Measurements from ENCODE around the gene OSBPL7. TPM values are rescaled to one million over a fixed set of nuclear protein-coding genes. Genes with fewer than 3 reads are reported as not detected.

OSBPL7 gene
- total RNA-seq, 1 donor from 2014 or later = 5.1 TPM

GRCh38 chr17:47847341-47848197 is 26.0 kb upstream of the OSBPL7 start:
- Histone ChIP-seq H4K20me1 (ENCODE audit: low read depth) (peaks cover 29% of the 10 kb centered on the region), H3K27me3 (peaks cover 86% of the 10 kb centered on the region), H3K4me2 (peak overlapping the region; percentile 81), H3K27ac (no peak overlapping the region), H3K36me3 (no peaks in the 10 kb centered on the region), H3F3A (ENCODE audit: low read depth) (peaks cover 15% of the 10 kb centered on the region), H3K9me3 (ENCODE audit: low read depth) (no peaks in the 10 kb centered on the region), H2AFZ (replicated peaks) (peak overlapping the region; percentile 83), H3K79me2 (ENCODE audit: low read depth) (no peaks in the 10 kb centered on the region), H3K4me1 (peaks cover 23% of the 10 kb centered on the region), H3K9ac (no peak overlapping the region), H3K4me3 (peak overlapping the region; percentile 44)
- no peak overlapping the region for H3K27ac Mint-ChIP-seq
- H3K4me1 Mint-ChIP-seq = peaks cover 23% of the 10 kb centered on the region
- H3K4me3 Mint-ChIP-seq = no peak overlapping the region
- DNase-seq (ENCODE audit: low spot score) = peak; percentile 80
- peaks cover 71% of the 10 kb centered on the region for H3K27me3 Mint-ChIP-seq (ENCODE audit: insufficient read depth, low read depth)
- TF ChIP-seq EZH2phosphoT487 (IDR thresholded peaks at IDR 0.05) (peak; percentile 91), EZH2 (IDR thresholded peaks at IDR 0.05) (no peak)
- TF ChIP-seq, protein P1, sequence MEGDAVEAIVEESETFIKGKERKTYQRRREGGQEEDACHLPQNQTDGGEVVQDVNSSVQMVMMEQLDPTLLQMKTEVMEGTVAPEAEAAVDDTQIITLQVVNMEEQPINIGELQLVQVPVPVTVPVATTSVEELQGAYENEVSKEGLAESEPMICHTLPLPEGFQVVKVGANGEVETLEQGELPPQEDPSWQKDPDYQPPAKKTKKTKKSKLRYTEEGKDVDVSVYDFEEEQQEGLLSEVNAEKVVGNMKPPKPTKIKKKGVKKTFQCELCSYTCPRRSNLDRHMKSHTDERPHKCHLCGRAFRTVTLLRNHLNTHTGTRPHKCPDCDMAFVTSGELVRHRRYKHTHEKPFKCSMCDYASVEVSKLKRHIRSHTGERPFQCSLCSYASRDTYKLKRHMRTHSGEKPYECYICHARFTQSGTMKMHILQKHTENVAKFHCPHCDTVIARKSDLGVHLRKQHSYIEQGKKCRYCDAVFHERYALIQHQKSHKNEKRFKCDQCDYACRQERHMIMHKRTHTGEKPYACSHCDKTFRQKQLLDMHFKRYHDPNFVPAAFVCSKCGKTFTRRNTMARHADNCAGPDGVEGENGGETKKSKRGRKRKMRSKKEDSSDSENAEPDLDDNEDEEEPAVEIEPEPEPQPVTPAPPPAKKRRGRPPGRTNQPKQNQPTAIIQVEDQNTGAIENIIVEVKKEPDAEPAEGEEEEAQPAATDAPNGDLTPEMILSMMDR (IDR thresholded peaks at IDR 0.05) = peak; percentile 60
- H3K9me3 Mint-ChIP-seq = peaks cover 2% of the 10 kb centered on the region
- H3K36me3 Mint-ChIP-seq = peaks cover 2% of the 10 kb centered on the region

- Mint-ChIP-seq H3K27ac (no peak overlapping the region), H3K4me1 (peaks cover 22% of the 10 kb centered on the region)
Observed at GRCh38 chr17:47846716-47847340, 25.2 kb upstream of the OSBPL7 start.

DNA sequence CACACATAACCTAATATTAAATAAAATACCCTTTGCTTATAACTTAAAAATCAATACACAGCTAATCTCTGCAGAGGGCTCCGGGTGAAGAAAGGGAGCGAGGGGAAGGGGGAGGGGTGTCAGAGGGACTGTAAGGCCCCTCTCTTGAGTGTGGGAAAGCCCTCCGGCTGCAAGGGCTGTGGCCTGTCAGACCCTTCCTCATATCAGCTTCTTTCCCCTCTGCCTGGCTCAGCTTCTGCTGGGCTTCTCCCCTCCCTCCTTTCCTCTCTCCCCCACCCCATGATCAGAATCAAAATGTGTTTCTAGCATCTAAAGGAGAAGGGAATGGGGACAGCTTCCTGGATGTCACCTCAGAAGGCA is 24.1 kb upstream of the OSBPL7 start:
- Histone ChIP-seq H3K9me3 (ENCODE audit: low read depth) (no peaks in the 10 kb centered on the region), H3K79me2 (ENCODE audit: low read depth) (peaks cover under 1% of the 10 kb centered on the region), H3K4me3 (no peak overlapping the region), H3K36me3 (no peaks in the 10 kb centered on the region), H3F3A (ENCODE audit: low read depth) (peaks cover 5% of the 10 kb centered on the region), H3K27me3 (peaks cover 67% of the 10 kb centered on the region), H4K20me1 (ENCODE audit: low read depth) (peaks cover 20% of the 10 kb centered on the region), H3K27ac (no peak overlapping the region), H3K4me1 (peaks cover 10% of the 10 kb centered on the region), H3K4me2 (no peak overlapping the region), H2AFZ (replicated peaks) (no peak overlapping the region), H3K9ac (no peak overlapping the region)
- Mint-ChIP-seq H3K27ac (no peak overlapping the region), H3K36me3 (peaks cover 2% of the 10 kb centered on the region), H3K4me1 (peaks cover 23% of the 10 kb centered on the region), H3K9me3 (peaks cover 2% of the 10 kb centered on the region), H3K27me3 (ENCODE audit: insufficient read depth, low read depth) (peaks cover 61% of the 10 kb centered on the region), H3K4me3 (no peak overlapping the region)
- TF ChIP-seq, protein P1 (IDR thresholded peaks at IDR 0.05) = no peak
- no peak for TF ChIP-seq EZH2 (IDR thresholded peaks at IDR 0.05)
- DNase-seq (ENCODE audit: low spot score) = no peak

More at GRCh38 chr17:47846716-47847340, 25.2 kb upstream of the OSBPL7 start:
- H3K9me3 Mint-ChIP-seq = peaks cover 2% of the 10 kb centered on the region
- peaks cover 64% of the 10 kb centered on the region for H3K27me3 Mint-ChIP-seq (ENCODE audit: insufficient read depth, low read depth)
- Histone ChIP-seq H3K9ac (no peak overlapping the region), H3K27me3 (peaks cover 79% of the 10 kb centered on the region), H3F3A (ENCODE audit: low read depth) (peaks cover 13% of the 10 kb centered on the region), H2AFZ (replicated peaks) (peak overlapping the region; percentile 83), H4K20me1 (ENCODE audit: low read depth) (peaks cover 21% of the 10 kb centered on the region), H3K4me2 (peak overlapping the region; percentile 81), H3K27ac (no peak overlapping the region), H3K4me3 (peak overlapping the region; percentile 44), H3K36me3 (no peaks in the 10 kb centered on the region), H3K4me1 (peaks cover 16% of the 10 kb centered on the region), H3K79me2 (ENCODE audit: low read depth) (no peaks in the 10 kb centered on the region), H3K9me3 (ENCODE audit: low read depth) (no peaks in the 10 kb centered on the region)
- no peak for TF ChIP-seq EZH2phosphoT487 (IDR thresholded peaks at IDR 0.05)
- TF ChIP-seq, protein P1 (IDR thresholded peaks at IDR 0.05) = no peak
- TF ChIP-seq EZH2 (IDR thresholded peaks at IDR 0.05) = no peak
- peaks cover 2% of the 10 kb centered on the region for H3K36me3 Mint-ChIP-seq
- DNase-seq (ENCODE audit: low spot score) = peak; percentile 67
- H3K4me3 Mint-ChIP-seq = peak overlapping the region; percentile 67

Measured in neural progenitor cell (in vitro differentiated cells).